Renal pelvis (tissue), 4 donors: ENCODE results near the gene HYLS1. TPM values are rescaled to one million over a fixed set of nuclear protein-coding genes. Genes with fewer than 3 reads are reported as not detected.
A peak's percentile ranks its signal among the peaks of the same experiment; 100 is the strongest.
"Not testable (repeated sequence)": the region's sequence is repeated elsewhere in the genome, so short reads cannot be mapped to it uniquely, and the experiment has no call there.

ENCODE experiments used
- DNase-seq: peaks from one replicate; pipeline ENCODE4 v3.0.0-alpha.2; 2013
- polyA plus RNA-seq, 3 donors: library from polyadenylated mRNA; unstranded; fragments of 120-200 nt; gene quantifications; one replicate each; pipeline ENCODE4 v1.2.1, GENCODE V29; 2013; ENCODE audit not compliant: insufficient read length in 3 of 3

The HYLS1 gene
- polyA plus RNA-seq, 3 donors, result 10.5 to 12.4 (median 11.4) TPM

- no peak for DNase-seq
Measured at GRCh38 chr11:125901872-125902271, 14.4 kb downstream of the HYLS1 start.

- DNase-seq, result peak; percentile 4
Measured at GRCh38 chr11:125902277-125902926, 14.9 kb downstream of the HYLS1 start.

- peak; percentile 90 for DNase-seq
Measured at GRCh38 chr11:125902927-125903710, 15.7 kb downstream of the HYLS1 start, which contains the start of gene PUS3. PUS3 (minus strand) TSS chr11:125903206; CDS start chr11:125896284, 6,922 bp downstream.

GRCh38 chr11:125903711-125904659 lies 16.5 kb downstream of the HYLS1 start, which contains the start of gene DDX25:
DDX25 (plus strand) TSS chr11:125904508; CDS start chr11:125904518, 10 bp downstream.
- peak; percentile 51 for DNase-seq

- no peak for DNase-seq
Measured at GRCh38 chr11:125904678-125905077, 17.2 kb downstream of the HYLS1 start.

- no peak for DNase-seq
Measured at GRCh38 chr11:125910226-125910849, 22.9 kb downstream of the HYLS1 start.

DNA sequence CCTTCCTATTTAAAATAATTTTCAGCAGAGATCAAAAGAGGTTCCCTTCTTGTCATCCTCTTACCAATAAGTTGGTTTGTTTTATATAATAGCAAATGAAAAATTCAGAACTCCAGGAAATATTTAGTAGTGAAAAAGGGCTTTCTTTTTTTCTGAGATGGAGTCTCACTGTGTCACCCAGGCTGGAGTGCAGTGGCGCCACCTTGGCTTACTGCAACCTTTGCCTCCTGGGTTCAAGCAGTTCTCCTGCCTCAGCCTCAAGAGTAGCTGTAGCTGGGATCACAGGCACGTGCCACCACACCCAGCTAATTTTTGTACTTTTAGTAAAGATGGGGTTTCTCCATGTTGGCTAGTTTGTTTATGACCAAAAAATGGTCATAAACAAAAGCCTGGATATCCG lies 27.1 kb downstream of the HYLS1 start:
- DNase-seq, result not testable (repeated sequence)

DNA sequence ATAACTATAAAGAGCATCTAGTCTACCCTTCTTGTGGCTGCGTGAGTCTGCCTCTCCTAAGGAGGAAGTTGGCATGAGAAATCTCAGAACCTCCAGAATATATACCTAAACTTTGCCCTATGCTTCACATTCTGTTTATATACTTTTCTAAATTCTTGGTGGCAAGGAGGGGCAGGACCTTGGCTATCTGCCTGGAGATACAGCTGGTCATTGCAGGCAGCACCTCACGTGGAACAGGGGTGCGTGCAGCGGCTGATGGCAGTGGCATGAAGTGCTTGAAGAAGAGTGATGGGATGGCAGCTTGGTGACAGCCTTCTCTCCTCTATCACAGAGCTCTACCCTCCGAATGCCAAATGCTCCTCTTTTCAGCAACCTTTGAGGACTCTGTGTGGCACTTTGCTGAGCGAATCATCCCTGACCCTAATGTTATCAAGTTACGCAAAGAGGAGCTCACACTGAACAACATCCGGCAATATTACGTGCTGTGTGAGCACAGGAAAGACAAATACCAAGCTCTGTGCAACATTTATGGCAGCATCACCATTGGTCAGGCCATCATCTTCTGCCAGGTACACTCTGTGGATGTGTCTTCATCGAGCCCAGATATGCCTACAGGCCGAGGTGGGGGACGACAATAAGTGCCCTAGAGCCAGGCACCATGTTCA lies 29.3 kb downstream of the HYLS1 start:
- peak; percentile 14 for DNase-seq

GRCh38 chr11:125918140-125918840 lies 30.8 kb downstream of the HYLS1 start:
- no peak for DNase-seq

DNA sequence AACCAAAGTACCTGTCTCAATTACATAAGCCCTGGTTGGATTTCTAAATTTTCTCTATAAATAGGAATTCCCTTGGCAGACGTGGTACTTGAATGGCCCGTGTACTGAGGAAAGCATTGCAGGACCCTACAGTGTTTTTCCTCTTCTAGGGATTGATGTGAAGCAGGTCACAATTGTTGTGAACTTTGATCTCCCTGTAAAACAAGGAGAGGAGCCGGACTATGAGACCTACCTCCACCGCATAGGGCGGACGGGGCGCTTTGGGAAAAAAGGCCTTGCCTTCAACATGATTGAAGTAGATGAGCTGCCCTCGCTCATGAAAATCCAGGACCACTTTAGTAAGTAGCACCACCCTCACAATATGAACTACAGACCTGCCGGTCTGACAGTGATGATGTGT lies 33.6 kb downstream of the HYLS1 start:
- no peak for DNase-seq

GRCh38 chr11:125922156-125922555 lies 34.7 kb downstream of the HYLS1 start:
- no peak for DNase-seq

DNA sequence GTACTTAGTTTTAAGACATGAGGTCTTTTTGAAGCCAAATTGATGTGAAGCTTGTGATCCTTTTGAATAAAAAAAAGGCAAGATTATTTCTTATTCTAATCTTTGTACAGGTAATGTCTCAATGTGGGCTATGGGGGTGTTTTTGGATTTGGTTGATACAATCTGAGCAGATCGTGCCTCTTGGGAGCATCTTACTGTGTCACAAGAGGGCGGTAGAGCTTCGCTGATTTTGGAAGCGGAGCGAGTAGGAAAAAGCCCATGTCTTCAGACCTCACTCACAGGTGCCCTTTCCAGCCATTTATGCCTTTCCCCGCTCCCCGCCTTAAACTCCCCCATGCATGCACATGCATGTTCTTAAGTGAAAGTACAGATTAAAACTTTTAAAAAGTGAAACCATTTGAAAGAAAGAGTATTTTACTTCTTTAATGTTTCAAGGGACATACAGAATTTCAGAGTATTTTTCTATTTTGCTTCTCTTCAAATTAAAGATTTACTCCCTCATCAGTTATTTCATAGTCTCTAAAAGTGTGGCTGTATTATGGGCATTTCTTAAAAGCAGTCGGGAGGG lies 35.6 kb downstream of the HYLS1 start:
- peak; percentile 79 for DNase-seq

GRCh38 chr11:125923633-125924032 lies 36.2 kb downstream of the HYLS1 start:
- DNase-seq, result no peak

DNA sequence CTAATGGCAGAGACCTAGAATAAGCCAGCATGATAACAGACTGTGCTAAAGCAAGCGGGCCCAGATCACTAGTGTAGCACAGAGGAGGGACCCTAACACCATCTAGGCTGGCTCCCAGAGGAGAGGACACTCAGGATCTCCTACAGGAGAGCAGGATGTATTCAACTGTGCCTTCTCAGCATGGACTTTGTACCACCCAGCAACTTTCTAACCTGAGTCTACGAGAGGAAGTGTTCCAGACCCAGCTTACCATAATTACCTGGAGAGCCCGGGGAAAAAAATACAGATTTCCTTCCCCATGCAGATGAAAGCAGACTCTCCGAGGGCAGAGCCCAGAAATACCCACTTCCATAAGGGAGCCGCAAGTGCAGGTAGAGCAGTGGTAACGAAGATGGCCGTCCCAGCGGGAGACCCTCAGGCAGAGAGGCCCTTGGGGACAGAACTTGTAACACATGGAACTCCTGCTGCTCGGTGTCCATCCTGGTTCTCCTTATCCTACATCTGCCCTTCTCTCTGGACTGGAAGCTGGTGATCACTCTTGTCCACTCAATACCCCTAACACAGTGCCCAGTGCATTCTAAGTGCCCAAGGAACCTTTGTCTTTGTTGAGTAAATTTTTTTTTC lies 37.0 kb downstream of the HYLS1 start:
- DNase-seq, result no peak

DNA sequence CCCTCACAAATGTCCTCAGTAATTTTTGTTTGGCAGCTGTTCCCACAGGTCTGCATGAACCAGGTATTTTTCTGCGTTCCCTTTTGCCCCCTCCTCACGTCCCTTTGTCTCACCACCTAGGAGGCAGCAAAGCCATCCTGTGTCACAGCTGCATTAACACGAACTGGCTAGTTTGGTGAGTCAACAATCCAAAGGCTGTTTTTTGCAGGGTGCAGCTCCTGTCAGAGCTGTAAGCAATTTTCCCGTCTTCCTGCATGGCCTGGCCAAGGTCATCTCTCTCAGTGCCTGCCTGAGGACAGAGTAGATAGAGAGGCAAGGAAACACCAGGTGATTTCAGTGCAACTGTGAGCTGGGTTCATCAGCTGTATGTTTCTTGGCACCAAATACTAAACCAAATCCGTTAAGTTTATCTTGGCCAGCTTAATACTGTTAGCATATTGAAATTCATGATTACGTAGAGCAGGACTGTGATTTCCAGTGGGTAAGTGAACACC lies 37.8 kb downstream of the HYLS1 start:
- no peak for DNase-seq

DNA sequence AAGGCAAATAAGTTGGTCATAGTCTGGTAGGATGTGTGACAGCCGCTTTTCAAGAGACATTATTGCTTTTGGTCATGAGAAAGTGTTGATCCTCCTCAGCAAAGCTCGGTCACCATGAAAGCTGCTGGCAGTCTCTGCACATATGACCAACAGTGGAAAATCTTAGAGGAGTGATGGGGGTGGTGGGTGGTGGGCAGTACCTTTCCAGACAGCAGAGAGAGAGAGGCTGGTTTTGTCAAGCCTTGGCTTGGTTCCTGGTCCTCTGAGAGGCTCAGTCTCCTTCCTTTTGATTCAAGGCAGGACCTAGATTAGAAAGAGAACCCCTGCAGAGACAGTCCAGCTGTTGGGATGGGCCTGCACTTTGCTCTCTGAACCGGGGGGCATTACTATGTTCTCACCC lies 38.3 kb downstream of the HYLS1 start:
- DNase-seq, result no peak

GRCh38 chr11:125926682-125927081 lies 39.2 kb downstream of the HYLS1 start:
- DNase-seq, result no peak

DNA sequence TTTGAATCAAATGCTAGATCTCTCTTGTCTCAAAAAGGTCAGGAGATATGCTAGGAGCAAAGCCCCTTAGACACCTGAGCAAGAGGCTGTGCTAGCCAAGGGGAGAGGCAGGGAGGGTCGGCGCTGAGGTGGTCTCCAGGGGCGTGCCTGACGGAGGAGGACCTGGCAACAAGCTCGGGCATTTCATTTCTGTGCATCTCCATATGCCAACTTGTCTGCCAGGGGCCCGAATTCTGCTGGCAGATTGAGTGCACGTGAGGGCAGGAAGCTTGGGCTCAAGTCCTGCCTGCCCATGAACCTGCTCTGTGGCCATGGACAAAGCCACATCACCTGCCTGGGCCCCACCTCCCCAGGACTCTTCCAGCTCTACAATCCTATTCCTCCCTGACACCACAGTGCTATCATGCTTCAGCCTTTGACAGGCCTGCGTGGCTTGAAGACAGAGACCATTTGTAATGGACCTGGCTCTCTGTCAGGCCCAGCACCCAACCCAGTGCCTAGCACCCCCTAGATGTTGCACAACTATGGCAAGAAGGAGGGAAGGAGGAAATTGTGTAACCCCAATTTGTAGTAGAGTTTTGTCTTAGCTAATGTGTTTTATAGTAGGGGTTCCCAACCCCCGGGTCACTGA lies 42.1 kb downstream of the HYLS1 start:
- DNase-seq, result no peak

- no peak for DNase-seq
Measured at GRCh38 chr11:125930076-125930450, 42.6 kb downstream of the HYLS1 start.
